ENCODE measurements around the gene ELFN1.

The ELFN1 gene

DNA sequence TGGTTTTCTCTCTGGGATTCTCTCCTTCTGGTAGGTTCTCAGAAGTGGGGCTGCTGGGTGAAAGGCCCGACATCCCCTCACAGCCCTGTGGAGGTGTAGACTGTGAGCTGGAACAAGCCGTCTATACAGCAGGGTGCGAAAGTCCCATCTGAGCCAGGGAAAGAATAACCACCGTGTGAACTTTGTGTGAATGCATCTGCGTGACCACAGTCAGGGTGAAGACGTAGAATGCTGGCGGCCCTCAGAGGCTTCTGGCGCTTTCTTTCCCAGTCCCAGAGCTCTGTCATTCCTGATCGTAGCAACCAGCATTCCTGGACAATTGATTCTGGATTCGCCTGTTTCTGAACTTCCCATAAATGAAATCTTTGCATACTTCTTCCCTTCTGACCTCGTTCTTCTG, 30.0 kb downstream of the ELFN1 start:
- TF ChIP-seq, protein P1, sequence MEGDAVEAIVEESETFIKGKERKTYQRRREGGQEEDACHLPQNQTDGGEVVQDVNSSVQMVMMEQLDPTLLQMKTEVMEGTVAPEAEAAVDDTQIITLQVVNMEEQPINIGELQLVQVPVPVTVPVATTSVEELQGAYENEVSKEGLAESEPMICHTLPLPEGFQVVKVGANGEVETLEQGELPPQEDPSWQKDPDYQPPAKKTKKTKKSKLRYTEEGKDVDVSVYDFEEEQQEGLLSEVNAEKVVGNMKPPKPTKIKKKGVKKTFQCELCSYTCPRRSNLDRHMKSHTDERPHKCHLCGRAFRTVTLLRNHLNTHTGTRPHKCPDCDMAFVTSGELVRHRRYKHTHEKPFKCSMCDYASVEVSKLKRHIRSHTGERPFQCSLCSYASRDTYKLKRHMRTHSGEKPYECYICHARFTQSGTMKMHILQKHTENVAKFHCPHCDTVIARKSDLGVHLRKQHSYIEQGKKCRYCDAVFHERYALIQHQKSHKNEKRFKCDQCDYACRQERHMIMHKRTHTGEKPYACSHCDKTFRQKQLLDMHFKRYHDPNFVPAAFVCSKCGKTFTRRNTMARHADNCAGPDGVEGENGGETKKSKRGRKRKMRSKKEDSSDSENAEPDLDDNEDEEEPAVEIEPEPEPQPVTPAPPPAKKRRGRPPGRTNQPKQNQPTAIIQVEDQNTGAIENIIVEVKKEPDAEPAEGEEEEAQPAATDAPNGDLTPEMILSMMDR (IDR thresholded peaks at IDR 0.05; ENCODE audit: low read depth, low read length, missing control alignments): no peak
- no peak for DNase-seq (ENCODE audit: extremely low read depth, low read depth)
- no peak overlapping the region for H3K4me3 ChIP-seq (replicated peaks; ENCODE audit: low read depth, low read length)

DNA sequence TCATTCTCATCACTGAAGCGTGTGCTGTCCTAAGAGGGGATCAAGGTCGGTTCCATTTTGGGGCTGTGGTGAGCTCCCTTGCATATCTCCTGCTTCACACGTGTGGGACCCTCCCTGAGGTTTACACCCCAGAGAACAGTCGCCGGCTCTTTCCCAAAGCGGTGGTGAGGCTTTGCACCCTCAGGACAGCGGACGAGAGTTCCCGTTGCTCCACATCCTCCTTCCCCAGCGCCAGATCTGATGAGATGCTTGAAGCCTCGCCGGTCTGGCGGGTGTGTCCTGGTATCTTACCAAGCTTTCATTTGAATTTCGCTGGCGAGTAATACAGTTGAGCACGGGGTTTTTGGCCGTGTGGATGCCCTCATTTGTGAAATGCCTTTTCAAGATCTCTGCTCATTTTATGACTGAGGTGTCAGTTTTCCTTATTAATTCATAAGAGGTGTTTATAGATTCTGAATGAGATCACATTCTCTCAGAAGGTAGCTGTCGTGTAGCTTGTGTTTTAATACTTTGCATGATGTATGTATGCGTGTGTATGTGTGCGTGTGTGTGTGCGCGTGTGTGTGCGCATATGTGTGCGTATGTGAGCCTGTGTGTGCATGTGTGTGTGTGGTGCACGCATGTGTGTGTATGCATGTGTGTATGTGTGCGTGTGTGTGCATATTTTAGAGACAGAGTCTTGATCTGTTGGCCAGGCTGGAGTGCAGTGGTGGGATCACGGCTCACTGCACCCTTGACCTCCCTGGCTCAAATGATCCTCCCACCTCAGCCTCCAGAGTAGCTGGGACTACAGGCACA, 30.7 kb downstream of the ELFN1 start:
- no peak overlapping the region for H3K4me3 ChIP-seq (replicated peaks; ENCODE audit: low read depth, low read length)
- TF ChIP-seq, protein P1 (IDR thresholded peaks at IDR 0.05; ENCODE audit: low read depth, low read length, missing control alignments): no peak
- no peak for DNase-seq (ENCODE audit: extremely low read depth, low read depth)

DNA sequence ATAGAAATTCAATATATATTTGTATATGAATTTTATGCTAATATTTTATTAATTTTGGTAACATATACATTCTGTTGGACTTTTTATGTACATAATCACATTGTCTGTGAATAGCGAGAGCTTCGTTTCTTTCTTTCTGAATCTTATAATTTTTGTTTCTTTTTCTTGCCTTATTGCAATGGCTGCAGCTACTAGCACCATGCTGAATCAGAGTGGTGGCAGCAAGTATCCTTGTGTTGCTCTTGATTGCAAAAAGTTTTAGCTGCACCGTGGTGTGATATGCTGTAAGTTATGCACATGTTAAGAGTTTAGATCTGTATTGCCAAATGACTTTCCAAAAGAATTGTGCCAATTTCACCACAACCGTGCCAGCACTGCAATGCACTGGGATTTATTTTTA, 32.6 kb downstream of the ELFN1 start:
- H3K4me3 ChIP-seq (replicated peaks; ENCODE audit: low read depth, low read length): no peak overlapping the region
- no peak for DNase-seq (ENCODE audit: extremely low read depth, low read depth)
- TF ChIP-seq, protein P1 (IDR thresholded peaks at IDR 0.05; ENCODE audit: low read depth, low read length, missing control alignments): no peak

DNA sequence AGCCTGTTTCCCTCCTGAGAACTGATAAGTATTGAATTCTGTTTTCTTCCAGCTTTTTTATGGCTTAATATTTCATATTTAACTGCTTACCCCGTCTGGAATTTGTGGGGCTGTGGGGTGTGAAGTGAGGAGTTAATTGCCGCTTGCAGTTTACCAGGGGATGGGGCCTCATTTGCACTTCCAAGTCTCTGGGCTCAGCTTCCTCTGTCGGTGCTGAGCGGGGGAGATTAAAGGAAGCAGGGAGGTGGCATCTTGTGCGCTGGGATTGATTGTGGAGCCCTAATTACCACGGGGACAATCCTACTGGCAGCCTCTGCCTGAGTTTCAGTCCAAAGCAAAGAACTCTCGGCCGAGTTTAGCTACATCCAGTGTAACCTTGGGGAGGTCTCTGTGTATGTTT, 33.4 kb downstream of the ELFN1 start:
- DNase-seq (ENCODE audit: extremely low read depth, low read depth): no peak
- TF ChIP-seq, protein P1 (IDR thresholded peaks at IDR 0.05; ENCODE audit: low read depth, low read length, missing control alignments): no peak
- H3K4me3 ChIP-seq (replicated peaks; ENCODE audit: low read depth, low read length): no peak overlapping the region

DNA sequence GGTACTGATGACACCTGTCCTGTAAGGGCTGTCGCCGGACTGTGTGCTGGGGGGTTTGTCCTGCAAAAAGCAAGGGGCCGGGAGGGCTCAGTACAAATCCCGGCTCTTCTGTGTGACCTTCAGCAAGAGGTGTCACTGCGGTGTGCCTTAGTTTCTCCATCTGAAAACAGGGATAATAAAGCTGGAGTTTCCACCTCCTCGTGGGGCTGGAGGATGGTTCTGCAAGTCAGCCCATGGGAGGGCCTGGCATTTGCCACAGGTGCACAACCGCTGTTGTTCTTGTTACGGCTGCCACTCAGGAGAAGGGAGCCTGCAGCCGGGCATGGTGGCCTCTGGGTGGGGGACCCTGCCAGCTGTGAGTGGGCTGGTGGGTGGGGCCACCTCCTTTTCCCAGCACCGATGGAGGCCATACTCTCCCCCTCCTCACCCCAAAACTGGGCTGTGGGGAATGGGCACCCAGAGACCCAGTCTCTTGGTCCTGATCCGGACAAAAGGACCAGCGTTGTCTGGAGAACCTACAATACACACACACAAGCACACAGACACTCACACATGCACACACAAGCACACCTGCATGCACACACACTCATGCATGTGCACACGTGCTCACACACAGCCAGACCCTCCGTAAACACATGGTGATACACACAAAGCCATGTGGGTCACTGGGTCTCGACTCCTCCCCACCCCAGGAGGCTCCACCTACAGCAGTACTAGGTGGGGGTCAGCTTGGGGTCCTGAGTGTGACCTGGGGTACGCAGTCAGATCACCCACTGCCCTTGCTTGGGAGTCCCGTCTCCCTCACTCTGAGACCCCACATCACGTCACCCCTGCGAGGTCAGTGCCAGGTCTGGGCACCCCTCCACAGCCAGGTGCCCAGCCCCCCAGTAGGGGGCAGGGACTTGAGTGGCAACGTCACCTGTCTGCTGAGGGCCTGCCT, 34.1 kb downstream of the ELFN1 start:
- TF ChIP-seq, protein P1 (IDR thresholded peaks at IDR 0.05; ENCODE audit: low read depth, low read length, missing control alignments): no peak
- DNase-seq (ENCODE audit: extremely low read depth, low read depth): no peak
- H3K4me3 ChIP-seq (replicated peaks; ENCODE audit: low read depth, low read length): no peak overlapping the region

DNA sequence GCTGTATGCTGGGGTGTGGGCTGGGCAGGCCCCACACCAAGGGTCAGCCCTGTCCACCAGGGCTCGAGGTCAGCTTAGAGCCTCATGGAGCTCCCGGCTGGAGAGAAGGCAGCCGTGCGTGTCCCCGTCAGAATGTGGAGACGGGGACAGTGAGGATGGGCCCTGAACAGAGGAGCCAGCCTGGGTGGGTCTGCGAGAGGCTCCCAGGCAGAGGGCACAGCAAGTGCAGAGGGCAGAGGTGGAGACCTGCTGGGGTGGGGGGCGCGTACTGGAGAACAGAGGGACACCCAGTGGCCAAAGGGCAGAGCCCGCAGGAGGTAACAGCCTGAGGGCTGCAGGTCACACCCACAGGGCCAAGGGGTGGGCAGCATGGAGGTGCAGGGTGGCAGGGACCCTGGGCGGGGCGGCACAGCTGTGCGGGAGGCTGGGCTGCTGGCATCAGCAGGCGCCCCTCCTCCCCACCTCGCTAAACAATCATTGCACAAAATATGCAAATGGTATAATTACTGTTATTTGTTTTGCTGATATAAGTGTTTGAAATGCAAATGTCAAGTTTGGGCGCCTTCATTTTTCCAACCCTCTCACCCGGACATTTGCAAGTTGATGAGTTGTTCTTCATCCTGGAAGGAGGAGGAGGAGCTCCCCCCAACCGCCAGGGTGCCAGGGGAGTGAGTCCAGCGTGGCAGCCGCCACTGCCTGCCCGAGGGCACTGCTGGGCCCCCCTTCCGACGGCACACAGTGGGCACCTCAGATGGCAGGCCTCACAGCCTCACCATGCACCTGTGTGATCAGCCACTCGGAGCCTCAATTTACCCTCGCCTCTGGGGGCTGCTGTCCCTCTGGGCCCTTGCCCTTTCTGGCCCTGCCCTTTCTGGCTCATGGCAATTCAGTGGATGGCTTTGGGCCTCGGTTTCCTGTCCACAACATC, 35.0 kb downstream of the ELFN1 start:
- H3K4me3 ChIP-seq (replicated peaks; ENCODE audit: low read depth, low read length): no peak overlapping the region
- TF ChIP-seq, protein P1 (IDR thresholded peaks at IDR 0.05; ENCODE audit: low read depth, low read length, missing control alignments): no peak
- DNase-seq (ENCODE audit: extremely low read depth, low read depth): no peak
